Activated CD4-positive, alpha-beta T cell treated with anti-CD3 and anti-CD28 coated beads, Interleukin-2, amount 50 U/mL, for 16 hours (primary cell): ENCODE data around the gene IQCE.
A peak's percentile ranks its signal among the peaks of the same experiment; 100 is the strongest.
"Not testable (repeated sequence)": the region's sequence is repeated elsewhere in the genome, so short reads cannot be mapped to it uniquely, and the experiment has no call there.

Source experiments
- DNase-seq: peaks from one replicate; pipeline ENCODE4 v3.0.0-alpha.2; 2020

Gene IQCE

GRCh38 chr7:2533566-2533965 is 25.2 kb upstream of the IQCE start:
- DNase-seq: not testable (repeated sequence)

GRCh38 chr7:2534214-2534613 is 24.6 kb upstream of the IQCE start:
- DNase-seq: not testable (repeated sequence)

- not testable (repeated sequence) for DNase-seq
Observed at GRCh38 chr7:2535872-2536627, 22.7 kb upstream of the IQCE start.

- DNase-seq: no peak
Observed at GRCh38 chr7:2537981-2538851, 20.6 kb upstream of the IQCE start.

GRCh38 chr7:2539031-2539911 is 19.5 kb upstream of the IQCE start:
- no peak for DNase-seq

- DNase-seq: no peak
Observed at GRCh38 chr7:2540133-2540532, 18.6 kb upstream of the IQCE start.

GRCh38 chr7:2540641-2541051 is 18.1 kb upstream of the IQCE start:
- DNase-seq: no peak

DNA sequence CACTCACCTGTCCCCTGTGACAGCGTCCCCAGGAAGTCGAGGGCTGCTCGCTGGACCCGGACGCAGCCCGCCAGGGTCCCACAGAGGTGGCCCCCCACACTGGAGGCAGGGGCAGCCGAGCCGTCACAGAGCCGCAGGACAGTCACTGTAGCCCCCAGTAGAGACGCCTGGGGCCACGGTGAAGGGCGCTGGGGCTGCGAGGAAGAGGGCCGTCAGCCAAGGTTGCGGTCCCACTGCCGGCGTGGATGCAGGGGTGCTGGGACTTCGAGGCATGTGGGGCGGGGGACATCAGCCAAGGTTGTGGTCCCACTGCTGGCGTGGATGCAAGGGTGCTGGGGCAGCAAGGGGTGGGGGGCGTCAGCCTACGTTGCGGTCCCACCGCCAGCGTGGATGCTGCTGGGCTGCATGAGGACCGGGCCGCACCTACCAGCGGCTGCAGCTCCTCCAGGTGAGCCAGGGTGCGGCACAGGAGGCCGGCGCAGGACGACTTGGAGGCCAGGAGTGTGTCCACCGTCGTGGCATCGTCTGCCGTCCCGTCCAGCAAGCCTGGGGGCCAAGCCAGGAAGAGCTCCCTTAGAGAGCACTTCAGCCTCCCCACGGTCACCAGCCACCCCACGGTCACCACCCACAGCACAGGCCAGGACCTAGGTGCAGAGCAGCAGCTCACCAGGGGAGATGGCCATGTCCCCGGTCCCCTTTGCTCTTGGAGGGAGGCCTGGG is 17.3 kb upstream of the IQCE start:
- no peak for DNase-seq

DNA sequence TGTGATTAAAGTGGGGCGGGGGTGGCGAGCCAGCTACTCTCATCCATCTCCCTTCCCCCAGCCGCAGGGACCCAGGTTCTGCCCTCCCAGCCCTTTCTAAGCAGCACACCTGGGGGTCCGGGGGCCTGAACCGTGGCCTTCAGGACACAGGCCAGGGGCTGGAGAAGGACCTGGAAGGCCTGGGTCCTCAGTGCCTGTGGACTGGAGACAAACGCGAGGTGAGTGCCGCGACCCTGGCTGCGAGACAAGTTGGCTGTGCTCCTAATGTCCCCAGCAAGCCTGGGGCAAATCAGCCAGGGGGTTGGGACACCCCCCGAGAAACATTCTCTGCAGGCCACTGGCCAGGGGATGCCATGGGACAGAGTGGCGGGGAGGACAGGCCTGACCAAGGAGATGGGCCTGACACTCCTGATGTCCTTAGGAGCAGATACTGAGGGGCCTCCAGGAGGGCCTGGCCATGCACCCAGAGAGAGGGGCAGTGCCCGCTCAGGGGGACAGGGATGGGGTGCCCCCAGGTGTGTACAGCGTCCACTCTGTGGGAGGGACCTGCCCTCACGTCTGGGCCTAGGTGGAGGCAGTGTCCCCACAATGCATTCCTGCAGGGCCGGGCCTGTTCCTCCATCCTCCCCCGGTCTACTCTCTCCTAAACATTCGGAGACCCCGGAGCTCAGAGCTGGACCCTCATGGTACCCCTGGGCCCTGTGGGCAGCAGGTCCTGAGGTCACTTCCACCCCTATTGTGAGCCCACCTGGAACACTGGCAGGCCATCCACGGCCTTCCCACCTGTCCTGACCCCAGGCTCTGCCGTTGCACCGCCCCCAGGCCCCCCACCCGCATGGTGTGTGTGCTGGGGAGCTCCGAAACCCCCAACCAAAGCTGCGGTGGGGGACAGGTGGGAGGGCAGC is 16.5 kb upstream of the IQCE start:
- DNase-seq: no peak

DNA sequence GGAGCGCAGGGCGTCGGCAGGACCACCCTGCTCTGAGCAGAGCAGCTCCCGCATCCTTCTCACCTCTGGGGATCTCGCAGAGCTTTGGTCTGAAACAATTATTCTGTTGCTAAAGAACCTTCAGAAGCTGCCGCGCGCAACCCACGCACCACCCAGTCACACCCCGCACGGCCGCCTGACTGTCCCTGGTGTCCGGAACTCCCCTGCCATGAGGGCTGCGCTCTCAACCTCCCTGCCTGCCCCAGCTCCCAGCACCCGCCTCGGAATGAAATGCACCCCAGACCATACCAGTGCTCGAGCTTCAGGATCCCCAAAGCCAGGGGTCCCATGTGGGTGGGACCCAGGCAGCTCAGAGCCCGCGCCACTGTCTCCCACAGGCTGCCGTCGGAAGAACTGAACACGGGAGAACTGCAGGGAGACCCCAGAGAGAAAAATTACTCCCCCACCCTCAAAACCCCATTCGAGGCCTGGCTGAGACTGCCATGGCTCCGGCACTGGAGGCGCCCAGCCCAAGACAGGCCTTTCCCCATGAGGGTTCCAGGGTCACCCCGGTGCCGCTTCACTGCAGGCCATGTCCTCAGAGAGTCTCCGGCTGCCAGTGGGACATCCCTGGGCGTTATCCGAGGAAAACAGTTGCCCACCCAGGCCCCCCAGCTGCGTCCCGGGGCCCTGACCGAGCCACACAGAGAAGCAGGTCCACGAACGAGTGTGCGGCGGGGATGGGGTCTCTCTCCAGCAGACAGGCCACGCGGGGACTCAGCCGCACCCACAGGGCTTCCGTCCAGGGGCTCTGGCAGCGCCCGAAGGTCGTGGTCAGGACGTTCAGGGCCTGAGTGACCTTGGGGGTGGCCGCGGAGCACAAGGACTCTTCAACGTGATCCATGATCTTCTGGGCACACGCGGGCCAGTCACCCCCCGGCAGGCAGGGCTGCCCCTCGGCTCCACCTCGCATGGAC is 15.6 kb upstream of the IQCE start:
- no peak for DNase-seq

- DNase-seq: no peak
Observed at GRCh38 chr7:2544541-2545188, 14.1 kb upstream of the IQCE start.

DNA sequence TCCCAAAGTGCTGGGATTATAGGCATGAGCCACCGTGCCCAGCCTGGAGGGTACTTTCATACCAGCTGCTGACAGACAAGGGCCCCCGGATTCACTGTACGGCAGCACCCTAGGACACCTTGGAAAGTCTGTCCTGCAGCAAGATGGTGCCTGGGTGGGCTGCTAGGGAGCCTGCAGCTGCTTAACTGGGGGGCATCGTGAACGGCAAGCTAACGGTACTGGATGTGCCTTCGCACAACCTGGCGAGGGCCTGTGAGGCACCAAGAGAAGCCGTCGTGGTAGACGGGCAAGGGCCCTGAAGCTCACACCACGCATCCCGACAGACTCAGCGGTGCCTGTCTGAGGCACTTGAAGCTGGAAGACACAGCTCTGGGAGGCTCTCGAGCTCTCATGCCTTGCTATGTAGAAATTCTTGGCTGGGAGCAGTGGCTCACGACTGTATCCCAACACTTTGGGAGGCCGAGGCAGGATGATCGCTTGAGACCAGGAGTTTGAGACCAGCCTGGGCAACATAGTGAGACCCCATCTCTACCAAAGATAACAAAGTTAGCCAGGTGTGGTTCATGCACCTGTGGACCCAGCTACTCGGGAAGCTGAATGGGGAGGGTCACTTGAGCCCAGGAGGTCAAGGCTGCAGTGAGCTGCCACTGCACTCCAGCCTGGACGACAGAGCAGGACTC is 12.9 kb upstream of the IQCE start:
- DNase-seq: no peak

DNA sequence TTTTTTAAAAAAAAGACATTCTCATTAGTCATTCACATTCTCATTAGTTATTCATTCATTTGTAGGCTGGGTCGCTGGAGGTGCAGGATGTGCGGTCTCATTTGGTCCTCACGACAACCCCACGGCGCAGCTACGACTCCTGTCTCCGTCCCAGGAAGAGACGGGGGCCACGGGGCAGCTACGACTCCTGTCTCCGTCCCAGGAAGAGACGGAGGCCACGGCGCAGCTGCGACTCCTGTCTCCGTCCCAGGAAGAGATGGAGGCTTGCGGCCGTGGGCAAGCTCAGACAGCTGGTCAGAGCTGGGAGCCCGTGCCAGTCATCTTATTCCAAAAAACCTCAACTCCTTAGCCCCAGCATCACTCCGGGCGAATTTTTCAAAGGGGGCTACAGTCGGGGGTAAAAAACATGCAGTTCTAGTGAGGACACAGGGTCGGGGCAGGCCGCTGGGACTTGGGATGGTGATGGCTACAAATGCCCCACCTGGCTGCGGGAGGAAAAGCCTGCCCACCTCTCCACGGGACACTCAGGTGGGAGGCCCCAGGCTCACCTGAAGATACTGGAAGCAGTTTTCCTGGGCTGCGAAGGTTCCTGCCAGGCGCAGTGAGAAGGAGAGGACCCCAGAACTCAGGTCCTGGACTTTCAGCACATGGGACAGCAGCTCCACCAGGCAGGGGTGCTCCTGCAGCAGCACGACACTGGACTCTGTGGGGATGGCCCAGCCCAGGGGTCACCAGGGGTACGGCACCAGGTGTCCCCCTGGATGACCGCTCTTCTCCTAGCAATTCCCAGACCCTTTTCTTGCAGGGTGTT is 11.8 kb upstream of the IQCE start:
- DNase-seq: no peak

- no peak for DNase-seq
Observed at GRCh38 chr7:2551418-2551817, 7.4 kb upstream of the IQCE start.

DNA sequence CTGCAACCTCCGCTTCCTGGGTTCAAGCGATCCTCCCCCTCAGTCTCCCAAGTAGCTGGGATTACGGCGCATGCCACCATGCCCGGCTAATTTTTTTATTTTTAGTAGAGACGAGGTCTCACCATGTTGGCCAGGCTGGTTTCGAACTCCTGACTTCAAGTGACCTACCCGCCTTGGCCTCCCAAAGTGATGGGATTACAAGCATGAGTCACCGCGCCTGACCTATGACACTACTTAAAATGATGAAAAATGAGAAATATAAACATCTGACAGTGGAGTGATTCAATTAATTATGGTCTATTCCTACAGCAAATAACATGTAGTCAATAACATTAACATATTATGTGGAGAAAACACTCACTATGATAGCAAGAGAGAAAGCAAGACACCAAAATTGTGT is 5.7 kb upstream of the IQCE start:
- no peak for DNase-seq

GRCh38 chr7:2553831-2554581 is 4.8 kb upstream of the IQCE start:
- no peak for DNase-seq

- DNase-seq: peak; percentile 12
Observed at GRCh38 chr7:2554661-2555111, 4.1 kb upstream of the IQCE start.
